RWPE2 (cell line): ENCODE data around the gene ITGA8.
A peak's percentile ranks its signal among the peaks of the same experiment; 100 is the strongest.

Experiments
- ATAC-seq: fragments of 200-7000 bp; cut with Tn5 transposase; 3 replicates; pipeline ENCODE4 v1.9.1; 2021; ENCODE audit warnings: low read depth
- DNase-seq: peaks from one replicate; pipeline ENCODE4 v3.0.0-alpha.2; 2020; ENCODE audit warnings: low spot score
- H3K27ac ChIP-seq: fragments of 450-650 bp; 2 replicates; pipeline ENCODE4 v1.5.1; 2017; ENCODE audit warnings: mild to moderate bottlenecking; ENCODE audit not compliant: poor library complexity, severe bottlenecking
- H3K27me3 ChIP-seq: fragments of 250-450 bp; sonication (Bioruptor Pico); 2 replicates; pipeline ENCODE4 v1.5.1; 2021; ENCODE audit warnings: mild to moderate bottlenecking, moderate library complexity; ENCODE audit not compliant: insufficient read depth, poor library complexity, severe bottlenecking
- H3K36me3 ChIP-seq: fragments of 250-450 bp; sonication (Bioruptor Pico); 2 replicates; pipeline ENCODE4 v1.5.1; 2020; ENCODE audit warnings: low read depth, mild to moderate bottlenecking, moderate library complexity
- H3K4me1 ChIP-seq: fragments of 250-450 bp; sonication (Bioruptor Pico); 2 replicates; pipeline ENCODE4 v1.5.1; 2021; ENCODE audit warnings: mild to moderate bottlenecking, moderate library complexity; ENCODE audit not compliant: insufficient read depth, poor library complexity, severe bottlenecking
- H3K4me3 ChIP-seq: fragments of 250-450 bp; sonication (Bioruptor Pico); 2 replicates; pipeline ENCODE4 v1.5.1; 2021; ENCODE audit warnings: mild to moderate bottlenecking, moderate library complexity; ENCODE audit not compliant: severe bottlenecking
- H3K9me3 ChIP-seq: fragments of 250-450 bp; sonication (Bioruptor Pico); 2 replicates; pipeline ENCODE4 v1.5.1; 2021; ENCODE audit warnings: mild to moderate bottlenecking, moderate library complexity; ENCODE audit not compliant: severe bottlenecking
- CTCF ChIP-seq: fragments of 450-650 bp; IDR thresholded peaks from one replicate; pipeline ENCODE4 v1.5.1; 2017; ENCODE audit warnings: mild to moderate bottlenecking, moderate library complexity; ENCODE audit not compliant: poor library complexity, severe bottlenecking

ITGA8 gene

GRCh38 chr10:15725603-15726002 is 5.9 kb upstream of the ITGA8 start:
- Histone ChIP-seq H3K27ac (no peak overlapping the region), H3K9me3 (no peaks in the 10 kb centered on the region), H3K4me1 (no peaks in the 10 kb centered on the region), H3K36me3 (no peaks in the 10 kb centered on the region), H3K4me3 (no peak overlapping the region), H3K27me3 (peaks cover 7% of the 10 kb centered on the region)
- ATAC-seq (peak; percentile 58), DNase-seq (no peak)
- TF ChIP-seq CTCF, result peak; percentile 66

GRCh38 chr10:15724683-15725082 is 5.0 kb upstream of the ITGA8 start:
- DNase-seq, result no peak
- no peak for ATAC-seq
- Histone ChIP-seq H3K9me3 (no peaks in the 10 kb centered on the region), H3K27ac (no peak overlapping the region), H3K4me1 (no peaks in the 10 kb centered on the region), H3K27me3 (peaks cover 15% of the 10 kb centered on the region), H3K36me3 (no peaks in the 10 kb centered on the region), H3K4me3 (no peak overlapping the region)
- no peak for TF ChIP-seq CTCF

GRCh38 chr10:15723803-15724202 is 4.1 kb upstream of the ITGA8 start:
- H3K9me3 ChIP-seq, result no peaks in the 10 kb centered on the region
- ATAC-seq (no peak), DNase-seq (no peak)
- peaks cover 23% of the 10 kb centered on the region for H3K27me3 ChIP-seq
- no peaks in the 10 kb centered on the region for H3K36me3 ChIP-seq
- H3K4me1 ChIP-seq, result no peaks in the 10 kb centered on the region
- no peak for TF ChIP-seq CTCF
- H3K27ac ChIP-seq, result no peak overlapping the region
- no peak overlapping the region for H3K4me3 ChIP-seq

GRCh38 chr10:15720635-15721287 is 1.0 kb upstream of the ITGA8 start:
- DNase-seq, result no peak
- H3K27ac ChIP-seq, result no peak overlapping the region
- no peak for ATAC-seq

More at GRCh38 chr10:15720635-15721287, 1.0 kb upstream of the ITGA8 start:
- Histone ChIP-seq H3K9me3 (no peaks in the 10 kb centered on the region), H3K36me3 (no peaks in the 10 kb centered on the region), H3K27me3 (peaks cover 44% of the 10 kb centered on the region), H3K4me1 (no peaks in the 10 kb centered on the region), H3K4me3 (no peak overlapping the region)
- TF ChIP-seq CTCF, result no peak
